NK-92 (cell line): ENCODE data around the gene SYNGR4.
"Not testable (repeated sequence)": the region's sequence is repeated elsewhere in the genome, so short reads cannot be mapped to it uniquely, and the experiment has no call there.

Experiments used
- DNase-seq: peaks from one replicate; lab custom pipeline; 2025; ENCODE audit not compliant: unreplicated experiment; lab: John Stamatoyannopoulos, UW

Gene SYNGR4

DNA sequence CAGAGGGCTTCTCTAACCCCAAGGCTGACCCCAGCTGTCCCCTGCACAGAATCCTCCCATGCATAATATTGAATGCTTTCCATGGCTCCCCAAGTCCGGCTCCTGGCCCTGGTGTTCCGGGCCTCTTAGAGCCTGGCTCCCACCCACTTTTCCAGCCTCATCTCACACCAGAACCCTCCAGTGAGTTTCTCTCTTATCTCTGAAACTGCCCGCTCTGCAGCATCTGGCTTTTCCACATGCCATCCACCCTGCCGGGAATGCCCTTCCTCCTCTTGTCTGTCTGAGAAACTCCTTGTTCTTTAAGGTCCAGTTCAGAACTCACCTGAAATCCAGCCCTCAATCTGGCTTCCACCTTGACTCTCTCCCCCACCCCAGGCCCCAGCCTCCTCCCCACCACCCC lies 6.8 kb downstream of the SYNGR4 start:
- DNase-seq: no peak

DNA sequence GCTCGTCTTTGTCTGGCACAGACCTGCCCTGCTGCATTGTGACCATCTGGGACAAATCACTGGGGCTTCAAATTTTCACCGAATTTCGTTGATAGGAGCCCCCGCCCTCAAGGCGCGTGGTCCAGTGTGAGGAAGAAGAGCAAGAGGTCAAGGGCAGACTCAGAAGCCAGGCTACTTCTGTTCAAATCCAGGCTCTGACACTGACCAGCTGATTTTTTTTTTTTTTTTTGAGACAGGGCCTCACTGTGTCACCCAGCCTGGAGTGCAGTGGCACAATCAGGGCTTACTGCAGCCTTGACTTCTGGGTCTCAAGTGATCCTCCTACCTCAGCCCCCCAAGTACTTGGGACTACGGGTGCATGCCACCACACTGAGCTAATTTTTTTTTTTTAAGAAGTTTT lies 7.2 kb downstream of the SYNGR4 start:
- no peak for DNase-seq

DNA sequence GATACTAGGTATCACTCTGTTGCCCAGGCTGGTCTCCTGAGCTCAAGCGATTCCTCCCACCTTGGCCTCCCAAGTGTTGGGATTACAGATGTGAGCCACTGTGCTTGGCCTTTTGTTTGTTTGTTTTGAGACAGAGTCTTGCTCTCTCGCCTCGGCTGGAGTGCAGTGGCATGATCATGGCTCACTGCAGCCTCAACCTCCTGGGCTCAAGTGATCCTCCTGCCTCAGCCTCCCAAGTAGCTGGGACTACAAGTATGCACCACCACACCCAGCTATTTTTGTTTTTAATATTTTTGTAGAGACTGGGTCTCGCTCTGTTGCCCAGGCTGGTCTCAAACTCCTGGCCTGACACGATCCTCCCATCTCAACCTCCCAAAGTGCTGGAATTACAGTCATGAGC lies 7.6 kb downstream of the SYNGR4 start:
- not testable (repeated sequence) for DNase-seq

DNA sequence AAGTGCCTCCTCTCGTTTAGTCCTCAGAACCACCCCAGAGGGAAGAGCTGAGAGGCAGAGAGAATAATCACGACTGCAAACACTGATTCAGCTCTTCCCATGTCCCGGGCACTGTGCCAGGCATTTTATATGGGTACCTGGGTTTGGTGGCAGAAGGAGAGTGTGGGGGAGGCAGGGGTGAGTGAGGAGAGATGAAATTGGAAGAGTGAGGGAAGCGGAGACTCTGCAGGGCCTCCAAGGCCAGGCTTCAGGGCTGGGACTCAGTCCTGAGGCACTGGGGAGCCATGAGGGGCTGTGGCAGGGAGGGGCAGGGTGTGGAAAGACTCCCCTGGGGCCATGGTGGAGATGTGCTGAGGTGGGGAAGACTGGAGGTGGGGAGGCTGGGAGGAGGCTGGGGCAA lies 8.7 kb downstream of the SYNGR4 start:
- DNase-seq: no peak

DNA sequence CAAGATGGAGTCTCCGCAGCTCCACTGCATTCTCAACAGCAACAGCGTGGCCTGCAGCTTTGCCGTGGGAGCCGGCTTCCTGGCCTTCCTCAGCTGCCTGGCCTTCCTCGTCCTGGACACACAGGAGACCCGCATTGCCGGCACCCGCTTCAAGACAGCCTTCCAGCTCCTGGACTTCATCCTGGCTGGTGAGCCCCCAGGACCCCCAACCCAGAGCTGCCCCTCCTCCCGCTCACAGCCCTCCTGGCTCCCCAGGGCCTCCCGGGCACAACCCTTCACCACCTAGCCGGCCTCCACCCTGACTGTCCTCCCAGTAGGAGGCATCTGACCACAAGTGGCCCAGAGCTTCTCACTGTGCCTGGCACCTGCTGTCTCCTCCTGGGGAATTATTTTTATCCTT lies 9.4 kb downstream of the SYNGR4 start:
- no peak for DNase-seq

DNA sequence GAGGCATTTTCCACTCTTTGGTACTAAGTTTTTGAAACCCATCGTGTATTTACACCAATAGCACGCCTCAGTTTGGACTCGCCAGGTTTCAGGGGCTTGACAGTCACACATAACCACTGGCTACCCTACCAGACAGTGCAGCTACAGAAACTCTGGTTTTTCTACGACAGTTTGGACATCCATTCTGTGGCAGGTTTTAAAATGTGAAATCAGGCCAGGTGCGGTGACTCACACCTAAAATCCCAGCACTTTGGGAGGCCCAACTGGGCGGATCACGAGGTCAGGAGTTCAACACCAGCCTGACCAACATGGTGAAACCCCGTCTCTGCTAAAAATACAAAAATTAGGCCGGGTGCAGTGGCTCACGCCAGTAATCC lies 14.0 kb downstream of the SYNGR4 start:
- DNase-seq: no peak

DNA sequence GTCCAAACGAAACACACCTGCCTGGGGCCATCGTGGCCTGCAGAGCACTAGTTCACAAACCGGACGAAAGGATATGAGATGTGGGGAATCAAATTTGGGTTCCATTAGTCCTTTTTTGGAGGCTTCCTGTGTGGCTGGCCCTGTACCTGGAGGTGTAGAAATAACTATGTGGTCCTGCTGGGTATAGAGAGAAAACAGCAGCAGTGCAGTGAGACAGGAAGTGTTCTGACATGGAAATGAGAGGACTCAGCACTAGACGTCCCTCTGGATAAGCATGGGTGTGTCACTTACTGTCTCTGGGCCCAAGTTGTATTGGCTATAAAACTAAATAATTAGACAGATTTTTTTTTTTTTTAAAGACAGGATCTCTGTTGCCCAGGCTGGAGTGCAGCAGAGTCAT lies 14.9 kb downstream of the SYNGR4 start:
- no peak for DNase-seq

DNA sequence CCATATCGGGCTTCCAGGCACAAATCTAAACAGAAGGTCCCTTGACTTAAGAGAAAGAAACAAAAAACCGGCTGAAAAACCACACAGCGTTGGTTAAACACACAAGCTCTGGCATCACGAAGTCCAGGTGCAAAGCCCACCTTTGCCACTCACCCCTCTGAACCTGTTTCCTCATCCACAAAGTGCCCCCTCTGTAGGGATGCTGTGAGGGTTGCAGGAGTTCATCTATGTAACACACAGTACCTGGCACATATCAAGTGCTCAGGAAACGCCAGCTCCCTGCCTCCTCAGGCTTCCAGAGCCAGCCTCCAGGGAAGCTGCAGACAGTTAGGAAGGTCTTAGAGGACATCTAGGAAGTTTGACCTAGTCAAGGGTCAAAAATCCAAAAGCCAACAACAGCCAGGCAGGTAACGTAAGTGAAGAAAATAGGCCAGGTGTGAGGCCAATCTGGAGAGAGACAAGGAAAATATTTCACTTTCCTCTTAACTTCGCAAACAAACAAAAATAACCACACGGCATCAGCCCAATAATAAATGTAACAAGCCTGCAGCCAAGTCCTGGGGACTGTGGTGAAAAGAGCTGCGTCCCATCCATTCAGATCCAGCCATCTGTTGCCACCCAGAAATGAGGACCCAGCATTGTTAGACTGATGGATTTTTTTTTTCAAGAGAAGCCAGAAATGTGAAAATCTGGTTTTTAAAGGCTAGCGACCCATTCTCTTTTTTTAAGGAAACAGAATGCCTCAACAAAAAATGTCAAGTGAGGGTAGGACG lies 17.2 kb downstream of the SYNGR4 start:
- DNase-seq: no peak

DNA sequence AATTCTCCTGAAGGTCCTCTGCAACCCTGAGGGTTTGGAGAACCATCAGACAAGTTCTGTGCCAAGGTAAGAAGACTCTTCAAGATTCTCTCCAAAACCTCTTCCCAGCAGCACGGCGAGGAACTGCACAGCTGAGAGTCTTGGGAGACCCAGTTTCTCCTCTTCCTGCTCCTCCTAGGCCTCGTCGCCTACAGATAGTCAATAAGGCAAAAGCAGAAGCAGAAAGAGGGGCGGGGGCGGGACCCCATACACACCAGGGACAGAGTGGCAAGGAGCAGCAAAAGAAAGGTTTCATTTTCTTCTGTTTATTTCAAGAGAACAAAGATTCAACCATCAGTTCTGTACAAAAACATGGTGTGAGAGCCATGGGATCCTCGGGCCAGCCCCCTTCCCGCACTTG lies 18.1 kb downstream of the SYNGR4 start:
- no peak for DNase-seq

DNA sequence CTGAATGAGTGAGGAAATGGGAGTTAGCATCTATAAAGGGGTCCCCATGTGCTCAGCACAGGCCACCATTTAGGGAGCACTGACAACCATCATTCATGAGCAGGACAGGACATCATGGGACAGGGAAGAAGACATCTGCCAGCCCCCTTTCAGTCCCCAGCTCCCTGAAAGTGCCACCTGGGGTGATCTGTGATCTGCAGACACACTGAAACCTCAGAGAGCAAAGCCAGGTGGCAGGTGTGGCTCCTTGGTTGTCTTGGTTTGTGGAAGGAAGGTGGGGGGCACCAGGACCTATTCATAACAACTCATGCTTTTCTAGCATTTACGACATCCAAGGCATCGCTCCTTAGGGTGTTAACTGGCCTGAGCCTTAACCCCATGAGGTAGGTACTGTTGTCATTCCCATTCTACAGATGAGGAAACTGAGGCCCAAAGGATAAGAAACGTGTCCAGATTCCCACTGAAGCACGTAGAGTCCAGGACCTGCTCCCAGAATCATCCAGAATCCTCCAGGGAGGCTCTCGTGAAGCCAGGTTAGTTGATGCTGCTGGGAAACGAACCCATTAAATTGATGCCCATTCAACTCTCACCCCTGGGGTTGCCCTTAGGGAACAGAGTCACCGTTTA lies 21.4 kb downstream of the SYNGR4 start:
- DNase-seq: no peak

DNA sequence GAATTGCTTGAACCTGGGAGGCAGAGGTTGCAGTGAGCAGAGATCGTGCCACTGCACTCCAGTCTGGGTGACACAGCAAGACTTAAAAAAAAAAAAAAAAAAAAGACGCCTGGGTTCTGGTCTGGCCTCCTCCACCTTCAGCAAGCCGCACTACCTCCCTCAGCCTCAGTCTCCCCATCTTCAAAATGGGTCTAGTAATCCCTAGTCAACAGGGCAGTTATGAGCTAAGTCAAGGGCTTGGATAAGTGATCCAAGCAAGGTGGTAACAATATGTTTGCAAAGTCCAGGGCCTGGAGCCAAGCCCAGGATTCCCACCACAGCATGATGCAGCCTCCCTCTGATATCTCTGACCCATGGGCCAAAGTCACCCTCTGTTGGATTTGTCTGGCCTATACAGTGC lies 22.8 kb downstream of the SYNGR4 start:
- no peak for DNase-seq

DNA sequence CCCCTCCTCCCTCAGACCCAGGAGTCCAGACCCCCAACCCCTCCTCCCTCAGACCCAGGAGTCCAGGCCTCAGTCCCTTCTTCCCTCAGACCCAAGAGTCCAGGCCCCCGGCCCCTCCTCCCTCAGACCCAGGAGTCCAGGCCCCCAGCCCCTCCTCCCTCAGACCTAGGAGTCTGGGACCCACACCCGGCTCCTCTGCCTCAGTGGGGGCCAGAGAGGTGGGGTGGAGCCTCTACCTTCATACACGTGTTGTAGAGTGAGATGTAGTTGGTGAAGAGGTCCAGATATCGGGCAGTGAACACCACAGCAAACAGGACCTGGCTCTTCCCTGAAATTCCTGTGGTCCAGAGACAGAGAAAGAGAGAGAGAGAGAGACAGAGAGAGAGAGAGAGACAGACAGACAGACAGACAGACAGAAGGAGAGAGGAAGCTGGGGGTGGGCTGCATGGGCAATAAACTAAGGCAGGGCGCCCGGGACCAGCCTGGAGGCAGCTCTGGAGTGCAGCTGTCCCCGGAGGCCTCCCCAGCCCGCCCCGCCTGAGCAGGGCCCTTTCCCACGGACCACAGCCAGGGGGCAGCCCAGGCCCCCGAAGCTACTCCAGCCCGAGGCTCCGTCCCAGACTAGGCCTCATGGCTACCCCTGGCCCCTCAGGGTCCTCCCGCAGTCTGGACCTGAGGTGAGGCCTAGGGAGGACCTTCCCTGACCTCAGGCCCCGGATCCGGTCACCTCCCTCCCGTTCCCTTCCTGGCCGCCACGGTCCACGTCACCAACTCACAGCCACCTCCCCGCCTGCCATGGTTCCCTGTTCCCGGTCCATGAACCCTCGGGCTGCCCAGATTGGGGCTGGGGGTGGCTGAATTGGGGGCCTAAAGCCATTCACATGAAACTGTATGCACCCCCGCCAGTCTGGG lies 26.3 kb downstream of the SYNGR4 start:
- no peak for DNase-seq

DNA sequence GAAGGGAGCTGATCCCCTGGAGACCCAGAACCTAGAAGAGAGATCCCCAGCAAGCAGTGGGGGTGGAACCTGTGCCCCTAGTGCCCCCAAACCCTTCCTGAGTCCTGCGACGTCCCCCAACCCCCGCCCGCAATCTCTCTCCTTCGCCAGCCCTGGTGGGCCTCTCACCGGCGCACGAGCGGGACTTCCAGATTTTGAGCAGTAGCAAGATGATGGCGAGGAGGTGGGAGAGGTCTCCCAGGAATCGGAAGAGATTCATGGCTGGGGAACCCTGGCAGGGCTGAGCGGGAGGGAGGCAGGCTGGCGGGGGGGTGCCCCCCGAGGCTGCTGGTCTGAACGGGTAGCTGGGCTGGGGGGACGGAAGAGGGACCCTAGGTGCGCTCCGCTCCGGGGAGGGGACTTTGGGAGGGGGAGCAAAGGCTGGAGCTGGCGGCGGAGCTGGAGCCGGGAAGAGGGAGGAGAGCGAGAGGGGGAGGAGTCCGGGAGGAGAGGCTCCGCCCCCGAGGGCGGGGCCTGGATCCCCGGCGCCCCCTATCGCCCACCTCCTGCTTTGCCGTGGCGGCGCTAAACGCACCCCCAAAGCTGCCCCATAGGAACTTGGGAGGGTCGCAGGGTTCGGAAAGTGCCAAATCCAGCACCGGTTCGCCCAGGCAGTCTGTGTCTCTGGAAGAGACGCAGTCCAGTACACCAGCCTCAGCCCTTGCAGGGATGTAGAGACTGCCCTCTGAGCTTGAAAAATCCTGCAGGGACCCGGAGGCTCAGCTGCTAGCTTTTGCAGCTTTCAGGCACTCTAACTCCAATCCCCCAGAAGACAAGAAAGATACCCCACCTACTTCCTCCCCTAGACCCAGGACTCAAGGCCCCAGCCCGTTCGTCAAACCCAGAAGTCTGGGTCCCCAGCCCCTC lies 27.2 kb downstream of the SYNGR4 start, which contains the start of gene KDELR1:
Gene KDELR1 (minus strand): TSS at position 452 of the 906 bp plus-strand sequence. CDS start 193 bp downstream, at position 259.
- no peak for DNase-seq

DNA sequence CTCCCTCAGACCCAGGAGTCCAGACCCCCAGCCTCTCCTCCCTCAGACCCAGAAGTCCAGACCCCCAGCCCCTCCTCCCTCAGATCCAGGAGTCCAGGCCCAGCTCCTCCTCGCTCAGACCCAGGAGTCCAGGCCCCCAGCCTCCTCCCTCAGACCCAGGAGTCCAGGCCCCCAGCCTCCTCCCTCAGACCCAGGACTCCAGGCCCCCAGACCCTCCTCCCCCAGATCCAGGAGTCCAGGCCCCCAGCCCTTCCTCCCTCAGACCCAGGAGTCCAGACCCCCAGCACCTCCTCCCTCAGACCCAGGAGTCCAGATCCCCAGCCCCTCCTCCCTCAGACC lies 27.8 kb downstream of the SYNGR4 start:
- not testable (repeated sequence) for DNase-seq

DNA sequence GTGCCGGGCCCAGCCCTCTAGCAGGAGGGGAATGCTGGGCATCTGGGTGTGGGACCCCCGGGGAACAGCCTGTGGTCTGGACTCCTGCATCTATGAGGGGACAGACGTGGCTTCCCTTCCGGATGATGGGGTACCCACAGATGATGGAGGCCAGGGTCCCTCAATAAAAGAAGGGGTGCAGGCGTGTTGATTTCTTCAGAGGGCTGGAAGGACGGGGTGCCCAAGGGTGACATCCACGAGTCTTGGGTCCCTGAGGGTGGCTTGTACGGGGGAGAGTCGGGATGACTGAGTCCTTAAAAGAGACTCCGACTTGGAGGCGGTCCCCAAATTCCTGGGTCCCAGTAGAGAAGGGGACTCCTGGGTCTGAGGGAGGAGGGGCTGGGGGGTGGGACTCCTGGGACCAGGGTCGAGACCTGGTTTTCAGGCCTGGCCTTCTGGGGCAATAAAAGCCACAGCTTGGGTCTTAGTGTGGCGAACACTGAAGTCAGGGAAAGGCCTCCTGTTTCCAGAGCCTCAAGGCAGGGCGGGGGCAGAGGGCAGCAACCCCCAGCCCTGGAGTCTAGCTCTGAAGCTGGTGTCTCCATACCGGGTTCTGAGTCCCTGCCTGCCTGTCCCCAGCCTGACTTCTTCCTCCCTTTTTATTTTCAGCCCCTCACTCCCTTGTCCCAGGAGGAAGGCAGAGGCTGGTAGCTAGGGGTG lies 28.8 kb downstream of the SYNGR4 start:
- no peak for DNase-seq

DNA sequence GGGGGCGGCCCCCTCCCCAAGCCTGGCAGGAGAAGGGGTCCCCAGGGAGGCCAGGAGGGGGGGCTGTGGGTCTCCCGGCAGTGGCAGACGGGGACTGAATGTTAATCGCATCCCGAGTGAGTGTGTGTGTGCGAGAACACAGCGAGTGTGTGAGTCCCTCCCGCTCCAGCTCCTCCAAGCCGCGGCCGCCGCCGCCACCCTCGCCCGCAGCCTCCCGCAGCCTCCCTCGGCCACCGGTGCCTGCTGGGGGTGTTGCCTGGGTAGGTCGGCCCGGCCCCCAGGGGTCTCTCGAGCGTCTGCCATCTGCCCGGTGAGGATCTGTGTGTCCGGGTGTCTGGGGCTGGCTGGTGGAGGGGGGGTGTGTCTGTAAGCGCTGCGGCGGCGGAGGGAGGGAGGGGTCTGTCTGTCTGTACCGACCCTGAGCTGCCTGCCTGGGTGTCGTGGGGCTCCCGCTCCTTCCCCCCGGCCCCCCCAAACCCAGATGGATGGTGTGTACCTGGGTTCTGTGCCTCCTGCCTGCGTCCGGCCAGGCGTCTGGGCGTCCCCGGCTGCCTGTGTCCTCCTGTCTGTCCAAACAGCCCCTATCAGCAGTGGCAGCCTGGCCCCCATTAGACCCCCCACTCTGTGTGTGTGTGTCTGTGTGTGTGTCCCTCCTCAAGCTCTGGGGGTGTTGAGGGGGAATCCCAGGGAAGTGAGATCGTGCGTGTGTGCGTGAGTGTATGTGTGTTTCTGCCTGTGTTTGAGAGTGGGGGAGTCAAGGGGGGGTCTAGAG lies 29.6 kb downstream of the SYNGR4 start, which contains the start of gene GRIN2D:
Gene GRIN2D (plus strand): TSS at position 110 of the 772 bp plus-strand sequence. CDS start 4,725 bp downstream, outside the sequence.
- no peak for DNase-seq

DNA sequence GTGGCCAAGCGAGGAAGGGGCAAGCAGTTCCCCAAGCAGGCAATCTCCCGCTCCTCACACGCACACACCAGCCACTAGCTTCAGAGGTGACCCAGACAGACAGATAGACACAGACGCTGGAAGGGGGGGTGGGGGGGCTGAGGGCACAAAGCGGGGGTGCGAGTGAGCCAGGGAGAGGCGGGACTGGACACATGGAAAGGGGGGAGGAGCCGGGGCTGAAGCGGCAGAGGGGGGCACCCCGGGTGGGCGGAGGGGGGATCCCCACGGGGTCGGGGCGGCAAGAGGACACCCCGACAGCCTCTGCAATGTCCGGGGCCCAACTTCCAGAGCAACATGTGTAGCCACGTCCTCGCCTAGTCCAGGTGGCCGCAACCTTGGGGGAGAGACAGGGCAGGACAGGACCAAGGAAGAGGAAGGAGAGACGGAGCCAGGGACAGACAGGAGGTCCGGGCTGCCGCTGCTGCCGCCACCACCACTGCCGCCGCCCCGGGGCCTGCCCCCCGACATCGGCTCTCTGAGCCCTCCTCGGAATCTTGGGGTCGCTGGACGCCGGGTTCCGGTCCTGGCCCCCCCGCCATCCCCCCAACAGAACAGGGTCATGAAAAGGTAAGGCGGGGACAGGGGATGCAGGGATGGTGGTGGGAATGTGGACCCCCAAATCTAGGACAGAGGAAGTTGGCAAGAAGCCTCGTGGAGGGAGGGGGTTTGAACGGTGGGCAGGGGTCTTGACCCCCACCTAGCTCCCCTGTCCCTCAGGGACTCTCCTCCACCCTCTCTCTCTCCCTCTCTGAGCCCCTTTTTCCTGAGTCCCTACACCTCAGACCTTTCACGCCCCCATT lies 30.4 kb downstream of the SYNGR4 start:
- DNase-seq: no peak

DNA sequence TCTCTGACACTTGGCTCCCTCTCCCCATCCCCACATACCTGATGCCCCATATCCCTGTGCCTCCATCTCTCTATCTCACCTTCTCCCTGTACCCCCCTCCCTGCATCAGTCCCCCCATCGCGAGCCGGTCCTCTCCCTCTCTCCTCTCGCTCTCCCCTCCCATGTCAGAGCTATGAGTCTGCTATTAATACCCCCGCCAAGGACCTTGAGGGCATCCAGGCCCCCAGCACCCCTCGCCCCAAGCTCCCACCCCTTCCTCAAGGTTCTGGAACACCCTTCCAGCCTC lies 30.9 kb downstream of the SYNGR4 start:
- DNase-seq: no peak

DNA sequence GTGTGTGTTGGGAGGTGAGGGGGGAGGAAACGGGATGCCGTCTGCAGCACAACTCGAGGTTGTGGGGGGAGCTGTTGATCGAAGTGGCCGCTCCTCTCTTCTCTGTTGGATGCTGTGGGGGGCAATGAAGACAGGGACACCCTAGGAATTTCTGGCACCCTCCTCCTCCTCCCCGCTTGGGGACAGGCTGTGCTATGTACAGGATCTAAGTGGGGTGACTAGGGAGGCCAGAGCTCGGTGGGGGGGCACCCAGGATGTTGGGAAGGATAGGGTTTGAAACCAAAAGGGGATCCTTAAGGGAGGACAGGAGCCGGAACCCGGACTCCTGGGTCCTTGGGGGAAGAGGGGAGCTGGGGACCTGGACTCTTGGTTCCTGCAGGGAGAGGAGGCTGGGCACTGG lies 31.3 kb downstream of the SYNGR4 start:
- DNase-seq: no peak
